ENCODE measurements around the gene MAP1B.

Gene MAP1B

GRCh38 chr5:72134226-72134899 is 27.1 kb downstream of the MAP1B start:
- no peak for DNase-seq

- no peak for DNase-seq
These were observed 30.6 kb downstream of the MAP1B start for GRCh38 chr5:72137826-72138409.

GRCh38 chr5:72138943-72139521 is 31.8 kb downstream of the MAP1B start:
- DNase-seq, result no peak

GRCh38 chr5:72140711-72141110 is 33.4 kb downstream of the MAP1B start:
- no peak for DNase-seq

- DNase-seq, result no peak
These were observed 34.4 kb downstream of the MAP1B start for GRCh38 chr5:72141440-72142355.

- DNase-seq, result no peak
These were observed 37.5 kb downstream of the MAP1B start for GRCh38 chr5:72144762-72145161.

GRCh38 chr5:72145348-72145747 is 38.1 kb downstream of the MAP1B start:
- DNase-seq, result no peak

- DNase-seq, result no peak
These were observed 38.8 kb downstream of the MAP1B start for GRCh38 chr5:72146056-72146455.

- DNase-seq, result no peak
These were observed 40.3 kb downstream of the MAP1B start for GRCh38 chr5:72147569-72147968.

GRCh38 chr5:72149742-72150141 is 42.5 kb downstream of the MAP1B start:
- no peak for DNase-seq

GRCh38 chr5:72151169-72151568 is 43.9 kb downstream of the MAP1B start:
- no peak for DNase-seq

- no peak for DNase-seq
These were observed 44.4 kb downstream of the MAP1B start for GRCh38 chr5:72151646-72152045.

GRCh38 chr5:72152545-72152944 is 45.3 kb downstream of the MAP1B start:
- no peak for DNase-seq

GRCh38 chr5:72153551-72153950 is 46.3 kb downstream of the MAP1B start:
- DNase-seq, result no peak

- no peak for DNase-seq
These were observed 46.9 kb downstream of the MAP1B start for GRCh38 chr5:72154076-72154756.

GRCh38 chr5:72156946-72157624 is 49.8 kb downstream of the MAP1B start:
- DNase-seq, result no peak

- DNase-seq, result no peak
These were observed 50.3 kb downstream of the MAP1B start for GRCh38 chr5:72157625-72157962.

GRCh38 chr5:72159501-72159911 is 52.2 kb downstream of the MAP1B start:
- DNase-seq, result no peak

- no peak for DNase-seq
These were observed 53.1 kb downstream of the MAP1B start for GRCh38 chr5:72160329-72160728.

- DNase-seq, result no peak
These were observed 53.7 kb downstream of the MAP1B start for GRCh38 chr5:72160959-72161358.

GRCh38 chr5:72161951-72162350 is 54.7 kb downstream of the MAP1B start:
- DNase-seq, result no peak

- no peak for DNase-seq
These were observed 56.2 kb downstream of the MAP1B start for GRCh38 chr5:72163349-72163983.
